HG03060 (cell line): ENCODE measurements around the gene RAB9B.
"Not testable (repeated sequence)": the region's sequence is repeated elsewhere in the genome, so short reads cannot be mapped to it uniquely, and the experiment has no call there.

Source experiments
- ATAC-seq: cut with Tn5 transposase; IDR thresholded peaks from one replicate; pipeline ENCODE4 v1.9.1; 2021; ENCODE audit warnings: low read depth, moderate number of reproducible peaks; ENCODE audit not compliant: unreplicated experiment

The RAB9B gene

GRCh38 chrX:103817101-103817500 lies 15.0 kb downstream of the RAB9B start:
- ATAC-seq = not testable (repeated sequence)

GRCh38 chrX:103811858-103812257 lies 20.2 kb downstream of the RAB9B start:
- no peak for ATAC-seq

- ATAC-seq = no peak
Observed at GRCh38 chrX:103806862-103807474, 25.1 kb downstream of the RAB9B start.

- no peak for ATAC-seq
Observed at GRCh38 chrX:103805860-103806259, 26.2 kb downstream of the RAB9B start.

- no peak for ATAC-seq
Observed at GRCh38 chrX:103800318-103800717, 31.7 kb downstream of the RAB9B start.

GRCh38 chrX:103797691-103798090 lies 34.4 kb downstream of the RAB9B start:
- ATAC-seq = no peak

GRCh38 chrX:103794119-103794518 lies 37.9 kb downstream of the RAB9B start:
- ATAC-seq = no peak

GRCh38 chrX:103793545-103793940 lies 38.5 kb downstream of the RAB9B start:
- ATAC-seq = no peak

GRCh38 chrX:103792916-103793544 lies 39.0 kb downstream of the RAB9B start:
- no peak for ATAC-seq

- ATAC-seq = no peak
Observed at GRCh38 chrX:103791826-103792485, 40.1 kb downstream of the RAB9B start.

GRCh38 chrX:103791228-103791627 lies 40.8 kb downstream of the RAB9B start:
- ATAC-seq = no peak

GRCh38 chrX:103789004-103789403 lies 43.1 kb downstream of the RAB9B start:
- peak; percentile 52 for ATAC-seq

GRCh38 chrX:103783971-103784370 lies 48.1 kb downstream of the RAB9B start:
- ATAC-seq = no peak

GRCh38 chrX:103783196-103783595 lies 48.9 kb downstream of the RAB9B start:
- no peak for ATAC-seq

GRCh38 chrX:103782640-103783039 lies 49.4 kb downstream of the RAB9B start:
- no peak for ATAC-seq

- ATAC-seq = no peak
Observed at GRCh38 chrX:103781706-103782105, 50.4 kb downstream of the RAB9B start.

- ATAC-seq = no peak
Observed at GRCh38 chrX:103781062-103781402, 51.0 kb downstream of the RAB9B start.

- no peak for ATAC-seq
Observed at GRCh38 chrX:103780336-103781061, 51.6 kb downstream of the RAB9B start.

- ATAC-seq = no peak
Observed at GRCh38 chrX:103779141-103779789, 52.8 kb downstream of the RAB9B start.

- no peak for ATAC-seq
Observed at GRCh38 chrX:103776546-103776945, 55.5 kb downstream of the RAB9B start, which contains the start of gene PLP1. TSS of gene PLP1 (plus strand) at chrX:103776840. CDS start at chrX:103776996, 156 bp downstream.
